B cell (primary cell): ENCODE data around the gene SEPTIN5.

Experiments
- CTCF ChIP-seq: fragments of 200-600 bp; IDR thresholded peaks from one replicate; pipeline ENCODE4 v1.8.0; 2022; ENCODE audit warnings: antibody characterized with exemption, mild to moderate bottlenecking
- EZH2 ChIP-seq: IDR thresholded peaks from 2 replicates; pipeline ENCODE4 v1.6.1; 2012; ENCODE audit warnings: borderline replicate concordance, low read depth, mild to moderate bottlenecking, moderate library complexity, low read length; ENCODE audit not compliant: insufficient read depth, poor library complexity, severe bottlenecking

GRCh38 chr22:19669570-19669969 is 44.7 kb upstream of the SEPTIN5 start:
- TF ChIP-seq CTCF, result no peak
- no peak for TF ChIP-seq EZH2
